IMR-90 (cell line): ENCODE data around the gene OR11L1. TPM values are rescaled to one million over a fixed set of nuclear protein-coding genes. Genes with fewer than 3 reads are reported as not detected.

ENCODE experiments used
- ATAC-seq: fragments of 200-7000 bp; cut with Tn5 transposase; 2 replicates; pipeline ENCODE4 v1.9.1; 2020; ENCODE audit warnings: low read depth, mild to moderate bottlenecking, moderate library complexity
- BruUV-seq: library from RNA; stranded (reverse); fragments of 400-500 nt; replicated peaks from 2 replicates; lab custom pipeline; 2021; lab: Mats Ljungman, UMichigan
- CTCF ChIA-PET: fragments of 300-600 bp; formaldehyde crosslinking; extraction: SDS; loops from one replicate; lab custom pipeline; 2021; ENCODE audit warnings: antibody characterized with exemption; lab: Yijun Ruan, JAX
- POLR2A ChIA-PET: fragments of 300-600 bp; sonication (Branson Sonifier 250); formaldehyde crosslinking; loops from one replicate; lab custom pipeline; 2022; ENCODE audit warnings: antibody characterized with exemption; ENCODE audit not compliant: unreplicated experiment; lab: Charles Lee
- DNase-seq: peaks from one replicate; pipeline ENCODE4 v3.0.0; 2013
- H2AFZ ChIP-seq: replicated peaks from 2 replicates; pipeline ENCODE3; 2013; ENCODE audit warnings: low read length, mild to moderate bottlenecking; ENCODE audit not compliant: poor library complexity
- H2AK5ac ChIP-seq: 2 replicates; pipeline ENCODE4 v1.6.1; 2013; ENCODE audit warnings: low read depth, low read length, inconsistent platforms
- H2AK9ac ChIP-seq: replicated peaks from 2 replicates; pipeline ENCODE3; 2013; ENCODE audit warnings: mild to moderate bottlenecking, low read depth, low read length, moderate library complexity; ENCODE audit not compliant: poor library complexity
- H2BK120ac ChIP-seq: 2 replicates; pipeline ENCODE4 v1.6.1; 2013; ENCODE audit warnings: low read depth, low read length, inconsistent platforms
- H2BK15ac ChIP-seq: 3 replicates; pipeline ENCODE4 v1.6.1; 2013; ENCODE audit warnings: low read depth, low read length, inconsistent platforms
- H2BK20ac ChIP-seq: 2 replicates; pipeline ENCODE4 v1.6.1; 2013; ENCODE audit warnings: low read depth, mild to moderate bottlenecking, inconsistent platforms, low read length, moderate library complexity
- H2BK5ac ChIP-seq: 2 replicates; pipeline ENCODE4 v1.6.1; 2013; ENCODE audit warnings: mild to moderate bottlenecking, low read depth, low read length, inconsistent platforms; ENCODE audit not compliant: poor library complexity, severe bottlenecking
- H3K14ac ChIP-seq: replicated peaks from 2 replicates; pipeline ENCODE4 v1.6.1; 2013; ENCODE audit warnings: low read depth, low read length, inconsistent platforms
- H3K18ac ChIP-seq: 2 replicates; pipeline ENCODE4 v1.6.1; 2013; ENCODE audit warnings: low read depth, low read length, control low read depth
- H3K23ac ChIP-seq: 2 replicates; pipeline ENCODE4 v1.6.1; 2013; ENCODE audit warnings: low read depth, low read length, inconsistent platforms
- H3K27ac ChIP-seq: 2 replicates; pipeline ENCODE4 v1.5.1; 2013; ENCODE audit warnings: mild to moderate bottlenecking, control low read depth, low read length; ENCODE audit not compliant: insufficient read depth
- H3K27me3 ChIP-seq: 2 replicates; pipeline ENCODE4 v1.6.1; 2013; ENCODE audit warnings: low read length; ENCODE audit not compliant: control insufficient read depth, insufficient read depth
- H3K36me3 ChIP-seq: 2 replicates; pipeline ENCODE4 v1.6.1; 2013; ENCODE audit warnings: low read length, mixed read lengths; ENCODE audit not compliant: control insufficient read depth, insufficient read depth
- H3K4ac ChIP-seq: 2 replicates; pipeline ENCODE4 v1.6.1; 2013; ENCODE audit warnings: low read depth, low read length, inconsistent platforms
- H3K4me1 ChIP-seq: 2 replicates; pipeline ENCODE4 v1.6.1; 2013; ENCODE audit warnings: low read length, mixed read lengths; ENCODE audit not compliant: control insufficient read depth, insufficient read depth
- H3K4me2 ChIP-seq: 2 replicates; pipeline ENCODE4 v1.6.1; 2013; ENCODE audit warnings: low read depth, mild to moderate bottlenecking, control low read depth, low read length, moderate library complexity
- H3K4me3 ChIP-seq: 2 replicates; pipeline ENCODE4 v1.5.1; 2013; ENCODE audit warnings: low read depth, mild to moderate bottlenecking, control low read depth, low read length, moderate library complexity; ENCODE audit not compliant: insufficient read depth
- H3K56ac ChIP-seq: 2 replicates; pipeline ENCODE4 v1.6.1; 2013; ENCODE audit warnings: low read length, inconsistent platforms; ENCODE audit not compliant: insufficient read depth; ENCODE audit errors: extremely low read depth
- H3K79me1 ChIP-seq, 2 experiments: 2 replicates each; pipeline ENCODE4 v1.6.1; 2013; ENCODE audit warnings: low read length in 2 of 2, inconsistent platforms in 1 of 2, low read depth in 1 of 2
- H3K9ac ChIP-seq: 2 replicates; pipeline ENCODE4 v1.6.1; 2013; ENCODE audit warnings: low read depth, low read length, control low read depth
- H3K9me1 ChIP-seq: 2 replicates; pipeline ENCODE4 v1.6.1; 2013; ENCODE audit warnings: low read length, inconsistent platforms; ENCODE audit not compliant: insufficient read depth
- H3K9me3 ChIP-seq: 2 replicates; pipeline ENCODE4 v1.6.1; 2013; ENCODE audit warnings: low read length; ENCODE audit not compliant: control insufficient read depth, insufficient read depth
- H4K20me1 ChIP-seq: 2 replicates; pipeline ENCODE4 v1.6.1; 2013; ENCODE audit warnings: low read length, inconsistent platforms; ENCODE audit not compliant: insufficient read depth
- H4K5ac ChIP-seq: 2 replicates; pipeline ENCODE4 v1.6.1; 2013; ENCODE audit warnings: mild to moderate bottlenecking, low read depth, low read length, control low read depth
- H4K8ac ChIP-seq, 2 experiments: 2 replicates each; pipeline ENCODE4 v1.6.1; 2013; ENCODE audit warnings: low read depth in 2 of 2, low read length in 2 of 2, control low read depth in 1 of 2, inconsistent platforms in 1 of 2
- H4K91ac ChIP-seq: 2 replicates; pipeline ENCODE4 v1.6.1; 2013; ENCODE audit warnings: low read depth, low read length, inconsistent platforms; ENCODE audit not compliant: insufficient read depth
- CEBPB ChIP-seq: IDR thresholded peaks from 2 replicates; pipeline ENCODE4 v1.6.1; 2012; ENCODE audit warnings: low read depth, low read length, improper control_type of control experiment
- CHD1 ChIP-seq: IDR thresholded peaks from 2 replicates; pipeline ENCODE4 v1.6.1; 2012; ENCODE audit warnings: low read depth, low read length, improper control_type of control experiment
- CTCF ChIP-seq: conservative IDR thresholded peaks from 2 replicates; pipeline ENCODE4 v1.5.1; 2012; ENCODE audit warnings: mild to moderate bottlenecking, low read depth, low read length, improper control_type of control experiment
- MAFK ChIP-seq: IDR thresholded peaks from 2 replicates; pipeline ENCODE4 v1.6.1; 2012; ENCODE audit warnings: low read depth, low read length, improper control_type of control experiment
- RAD21 ChIP-seq: IDR thresholded peaks from 2 replicates; pipeline ENCODE4 v1.6.1; 2012; ENCODE audit warnings: low read length, improper control_type of control experiment
- WGBS, 2 experiments: methylation state at CpG; one replicate each; pipeline versions ENCODE4 v1.1.5 to v1.1.7; 2013; ENCODE audit warnings: missing lambda C conversion rate in 2 of 2; ENCODE audit not compliant: insufficient read length in 1 of 2; ENCODE audit errors: extremely low coverage in 2 of 2; 5-methylcytosine and 5-hydroxymethylcytosine counted together
- dilution Hi-C: fragments of 300-500 bp; cut with HindIII; formaldehyde crosslinking; loops from one replicate; pipeline ENCODE4 v1.14.3; 2018; ENCODE audit warnings: low sequenced_read_pairs; ENCODE audit not compliant: unreplicated experiment
- in situ Hi-C: fragments of 300-500 bp; cut with MboI; formaldehyde crosslinking; loops from 3 replicates; pipeline ENCODE4 v1.14.3; 2019; ENCODE audit warnings: low sequenced_read_pairs, inconsistent platforms, mixed read lengths
- intact Hi-C: fragments of 100-400 bp; cut with micrococcal nuclease; formaldehyde crosslinking; loops from 2 replicates; pipeline ENCODE4 v1.10.0; 2022
- polyA plus RNA-seq, 3 experiments: library from polyadenylated mRNA; depleted of rRNA; stranded (reverse); fragments of >200 nt; gene quantifications; 2 replicates each; pipeline ENCODE4 v1.2.3, GENCODE V29; 2012; ENCODE audit warnings: low replicate concordance in 1 of 3
- total RNA-seq: library from RNA; depleted of rRNA; stranded (reverse); fragments of >200 nt; gene quantifications from 2 replicates; pipeline ENCODE4 v1.2.3, GENCODE V29; 2012

OR11L1 gene
- total and polyA plus RNA-seq, 2 of the 4 experiments (the other 2 are of a cell fraction) = not detected

- no peaks in the 10 kb centered on the region for H3K36me3 ChIP-seq
- intact Hi-C loops = no loop called here
Observed at GRCh38 chr1:247848346-247848745, 6.7 kb upstream of the OR11L1 start.

More at GRCh38 chr1:247848346-247848745, 6.7 kb upstream of the OR11L1 start:
- Histone ChIP-seq H2AK5ac (no peak overlapping the region), H3K4me1 (no peaks in the 10 kb centered on the region), H4K20me1 (no peaks in the 10 kb centered on the region), H3K23ac (no peak overlapping the region), H4K91ac (no peak overlapping the region), H4K8ac (no peak overlapping the region), H2AFZ (no peak overlapping the region), H3K27ac (no peak overlapping the region), H2BK20ac (no peak overlapping the region), H2BK15ac (no peak overlapping the region), H3K14ac (no peak overlapping the region), H3K4ac (no peak overlapping the region), H3K9ac (no peak overlapping the region), H2BK5ac (no peak overlapping the region), H3K4me3 (no peak overlapping the region), H3K79me1 (no peaks in the 10 kb centered on the region), H2BK120ac (no peak overlapping the region), H3K56ac (no peak overlapping the region), H3K9me3 (peaks cover 16% of the 10 kb centered on the region; the same call in 1 of the 2 replicates), H3K18ac (no peak overlapping the region), H4K5ac (no peak overlapping the region), H3K27me3 (no peaks in the 10 kb centered on the region), H3K4me2 (no peak overlapping the region), H3K9me1 (no peaks in the 10 kb centered on the region), H2AK9ac (no peak overlapping the region)
- ChIA-PET CTCF (no interaction called here), POLR2A (no interaction called here)
- no CpG with 5 or more reads among the region's 7 CpGs for WGBS, 2 experiments
- TF ChIP-seq CTCF (no peak), MAFK (no peak), CEBPB (no peak), RAD21 (no peak), CHD1 (no peak)
- in situ Hi-C loops = no loop called here
- dilution Hi-C loops = no loop called here
- DNase-seq = no peak
- ATAC-seq = no peak
- no TSS peak for BruUV-seq
